HepG2 (cell line): Measurements from ENCODE around the gene MBNL3. TPM values are rescaled to one million over a fixed set of nuclear protein-coding genes. Genes with fewer than 3 reads are reported as not detected.

ENCODE experiments used
- ATAC-seq: fragments of 200-7000 bp; cut with Tn5 transposase; 3 replicates; pipeline ENCODE4 v1.9.1; 2020; ENCODE audit warnings: mild to moderate bottlenecking, moderate library complexity
- BruUV-seq: library from RNA; stranded (reverse); fragments of 400-500 nt; replicated peaks from 2 replicates; lab custom pipeline; 2021; lab: Mats Ljungman, UMichigan
- CTCF ChIA-PET: fragments of 300-600 bp; formaldehyde crosslinking; extraction: SDS; loops from one replicate; lab custom pipeline; 2021; ENCODE audit warnings: low total read pairs, inconsistent platforms, low intra/inter-chr PET ratio; lab: Yijun Ruan, JAX
- POLR2A ChIA-PET: fragments of 350-600 bp; sonication (Branson Sonifier 250); formaldehyde crosslinking; loops from one replicate; lab custom pipeline; 2020; ENCODE audit warnings: antibody characterized with exemption, inconsistent platforms; lab: Yijun Ruan, JAX
- DNase-seq: peaks from one replicate; pipeline ENCODE4 v3.0.0-alpha.2; 2015; ENCODE audit warnings: low spot score
- FAIRE-seq: peaks from 3 replicates; lab custom pipeline; 2011; peaks lifted over from hg19 to GRCh38; lab: Jason Lieb, UNC
- H2AFZ ChIP-seq: one replicate; pipeline ENCODE4 v1.6.1; 2011; ENCODE audit warnings: low read length, inconsistent platforms
- H3K27ac ChIP-seq: fragments of 300-600 bp; 3 replicates; pipeline ENCODE4 v1.8.0; 2011; ENCODE audit warnings: mixed run types, mild to moderate bottlenecking, mixed read lengths, low read length, inconsistent platforms; ENCODE audit not compliant: insufficient read depth; ENCODE audit errors: extremely low read length
- H3K27me3 ChIP-seq, 2 experiments: fragments of 200-600 bp in 1 of 2; 2 replicates in 1 of 2; 3 replicates in 1 of 2; pipeline versions ENCODE4 v1.6.0 to v1.8.0; 2011; ENCODE audit warnings: low read length in 2 of 2, mild to moderate bottlenecking in 2 of 2, moderate library complexity in 2 of 2, inconsistent platforms in 1 of 2; ENCODE audit not compliant: insufficient read depth in 2 of 2, control insufficient read depth in 1 of 2
- H3K36me3 ChIP-seq, 2 experiments: fragments of 200-600 bp in 1 of 2; replicated peaks in 1 of 2; 2 replicates in 1 of 2; 3 replicates in 1 of 2; pipeline versions ENCODE4 v1.5.1 to v1.8.0; 2011; ENCODE audit warnings: low read length in 2 of 2, inconsistent platforms in 1 of 2; ENCODE audit not compliant: insufficient read depth in 2 of 2, control insufficient read depth in 1 of 2
- H3K4me1 ChIP-seq: 2 replicates; pipeline ENCODE4 v1.5.1; 2012; ENCODE audit warnings: low read length, inconsistent platforms; ENCODE audit not compliant: insufficient read depth
- H3K4me2 ChIP-seq: 2 replicates; pipeline ENCODE4 v1.6.0; 2011; ENCODE audit warnings: low read depth, low read length, inconsistent platforms
- H3K4me3 ChIP-seq, 3 experiments: fragments of 200-600 bp in 1 of 3; sonication (generic), shearing (Covaris generic) in 1 of 3; replicated peaks in 1 of 3; 2 replicates each; pipeline ENCODE4 v1.5.1; 2011 to 2016; ENCODE audit warnings: low read length in 3 of 3, inconsistent platforms in 2 of 3, low read depth in 2 of 3, mild to moderate bottlenecking in 2 of 3, control low read depth in 1 of 3, mixed read lengths in 1 of 3; ENCODE audit not compliant: insufficient read depth in 1 of 3
- H3K79me2 ChIP-seq: one replicate; pipeline ENCODE4 v1.6.1; 2011; ENCODE audit warnings: low read length, inconsistent platforms; ENCODE audit not compliant: insufficient read depth
- H3K9ac ChIP-seq: 2 replicates; pipeline ENCODE4 v1.6.0; 2011; ENCODE audit warnings: mild to moderate bottlenecking, low read depth, low read length, inconsistent platforms; ENCODE audit not compliant: insufficient read depth
- H3K9me3 ChIP-seq: 2 replicates; pipeline ENCODE4 v1.5.1; 2012; ENCODE audit warnings: mild to moderate bottlenecking, low read length
- H4K20me1 ChIP-seq: 2 replicates; pipeline ENCODE4 v1.6.0; 2011; ENCODE audit warnings: inconsistent platforms, mild to moderate bottlenecking, low read length, moderate library complexity; ENCODE audit not compliant: insufficient read depth
- ARNTL ChIP-seq: sonication (generic); formaldehyde crosslinking; IDR thresholded peaks from 2 replicates; pipeline ENCODE4 v1.4.0; 2020; ENCODE audit warnings: mild to moderate bottlenecking, missing genetic modification reagents
- DMTF1 ChIP-seq: sonication (generic); formaldehyde crosslinking; IDR thresholded peaks from 2 replicates; pipeline ENCODE4 v1.4.0; 2020; ENCODE audit warnings: mild to moderate bottlenecking, missing genetic modification reagents
- FOXJ3 ChIP-seq: sonication (generic); formaldehyde crosslinking; IDR thresholded peaks from 2 replicates; pipeline ENCODE4 v1.4.0; 2020; ENCODE audit warnings: missing genetic modification reagents, mild to moderate bottlenecking, borderline replicate concordance
- IRX3 ChIP-seq: sonication (generic); formaldehyde crosslinking; IDR thresholded peaks from 2 replicates; pipeline ENCODE4 v1.8.1; 2023; ENCODE audit warnings: mild to moderate bottlenecking, low read depth, missing genetic modification reagents, borderline replicate concordance
- LBX2 ChIP-seq: sonication (generic); formaldehyde crosslinking; IDR thresholded peaks from 2 replicates; pipeline ENCODE4 v1.5.0; 2020; ENCODE audit warnings: missing genetic modification reagents, mild to moderate bottlenecking, borderline replicate concordance
- MTA3 ChIP-seq: sonication (generic); formaldehyde crosslinking; IDR thresholded peaks from 2 replicates; pipeline ENCODE4 v1.4.0; 2020; ENCODE audit warnings: missing genetic modification reagents
- SIN3B ChIP-seq: fragments of 150-350 bp; IDR thresholded peaks from 2 replicates; pipeline ENCODE4 v1.6.1; 2014; ENCODE audit warnings: low read length
- ZNF329 ChIP-seq: sonication (generic); formaldehyde crosslinking; IDR thresholded peaks from 2 replicates; pipeline ENCODE4 v1.9.0; 2021; ENCODE audit warnings: low read depth, mild to moderate bottlenecking, missing genetic modification reagents
- ZSCAN12 ChIP-seq: sonication (generic); formaldehyde crosslinking; IDR thresholded peaks from 2 replicates; pipeline ENCODE4 v1.9.0; 2021; ENCODE audit warnings: mild to moderate bottlenecking, missing genetic modification reagents
- WGBS: methylation state at CpG from one replicate; pipeline ENCODE4 v1.1.6; 2017; ENCODE audit warnings: low lambda C conversion rate; 5-methylcytosine and 5-hydroxymethylcytosine counted together
- in situ Hi-C: cut with HindIII; loops from 2 replicates; pipeline ENCODE4 v1.10.0; 2017; ENCODE audit warnings: low pct_unique_long_range_greater_than_20kb; ENCODE audit not compliant: extremely low pct_ligation_motif_present
- intact Hi-C: fragments of 100-400 bp; cut with micrococcal nuclease; formaldehyde crosslinking; loops from one replicate; pipeline ENCODE4 v1.10.0; 2022; ENCODE audit not compliant: unreplicated experiment
- polyA plus RNA-seq, 8 experiments: library from polyadenylated mRNA; depleted of rRNA in 3 of 8; stranded (reverse) in 7 of 8; unstranded in 1 of 8; fragments of >200 nt; fragmentation: Illumina TruSeq in 4 of 8; extraction: Trizol in 4 of 8; gene quantifications; 2 replicates each; pipeline versions ENCODE4 v1.2.1 to v1.2.3, GENCODE V29; 2011 to 2016; ENCODE audit warnings: low read depth in 4 of 8, missing spikeins in 1 of 8, mixed read lengths in 1 of 8; ENCODE audit not compliant: insufficient read depth in 1 of 8
- total RNA-seq, 5 experiments: library from RNA; depleted of rRNA; stranded (reverse); fragments of >200 nt; fragmentation: Illumina TruSeq; extraction: Trizol; gene quantifications; 2 replicates each; pipeline ENCODE4 v1.2.3, GENCODE V29; 2016; ENCODE audit warnings: low read depth in 1 of 5

Gene MBNL3
- total and polyA plus RNA-seq, 2 of the 13 experiments (the other 11 are each of a cell fraction or from before 2014, with no cell fraction given), result 155 to 257 TPM

GRCh38 chrX:132384301-132384700 lies 104.5 kb downstream of the MBNL3 start:
- Histone ChIP-seq H4K20me1 (no peaks in the 10 kb centered on the region), H3K9me3 (no peaks in the 10 kb centered on the region), H2AFZ (no peak overlapping the region), H3K27me3 (no peaks in the 10 kb centered on the region), H3K9ac (no peak overlapping the region), H3K36me3 (peaks cover 0 to 51% of the 10 kb centered on the region in 2 experiments; a peak in 4 of 5 replicates), H3K4me3 (no peak overlapping the region), H3K4me1 (peaks cover 13% of the 10 kb centered on the region), H3K79me2 (no peaks in the 10 kb centered on the region), H3K27ac (no peak overlapping the region), H3K4me2 (no peak overlapping the region)
- DNase-seq (no peak), FAIRE-seq (no peak), ATAC-seq (no peak)
- intact Hi-C loops, result no loop called here
- ChIA-PET CTCF (no interaction called here), POLR2A (no interaction called here)
- no peak for TF ChIP-seq DMTF1 (CRISPR knock-in tag)
- TF ChIP-seq IRX3 (CRISPR knock-in tag), result no peak
- no peak for TF ChIP-seq SIN3B
- TF ChIP-seq ARNTL (CRISPR knock-in tag), result no peak
- TF ChIP-seq ZSCAN12 (CRISPR knock-in tag), result no peak
- TF ChIP-seq FOXJ3 (CRISPR knock-in tag), result no peak
- no peak for TF ChIP-seq LBX2
- no peak for TF ChIP-seq MTA3 (CRISPR knock-in tag)
- no peak for TF ChIP-seq ZNF329 (CRISPR knock-in tag)
- in situ Hi-C loops, result no loop called here
- 89% methylated on average over 2 of the region's 2 CpGs for WGBS
- no TSS peak for BruUV-seq
